ENCODE data around the gene NRAP.
"Not testable (repeated sequence)": the region's sequence is repeated elsewhere in the genome, so short reads cannot be mapped to it uniquely, and the experiment has no call there.

NRAP gene

DNA sequence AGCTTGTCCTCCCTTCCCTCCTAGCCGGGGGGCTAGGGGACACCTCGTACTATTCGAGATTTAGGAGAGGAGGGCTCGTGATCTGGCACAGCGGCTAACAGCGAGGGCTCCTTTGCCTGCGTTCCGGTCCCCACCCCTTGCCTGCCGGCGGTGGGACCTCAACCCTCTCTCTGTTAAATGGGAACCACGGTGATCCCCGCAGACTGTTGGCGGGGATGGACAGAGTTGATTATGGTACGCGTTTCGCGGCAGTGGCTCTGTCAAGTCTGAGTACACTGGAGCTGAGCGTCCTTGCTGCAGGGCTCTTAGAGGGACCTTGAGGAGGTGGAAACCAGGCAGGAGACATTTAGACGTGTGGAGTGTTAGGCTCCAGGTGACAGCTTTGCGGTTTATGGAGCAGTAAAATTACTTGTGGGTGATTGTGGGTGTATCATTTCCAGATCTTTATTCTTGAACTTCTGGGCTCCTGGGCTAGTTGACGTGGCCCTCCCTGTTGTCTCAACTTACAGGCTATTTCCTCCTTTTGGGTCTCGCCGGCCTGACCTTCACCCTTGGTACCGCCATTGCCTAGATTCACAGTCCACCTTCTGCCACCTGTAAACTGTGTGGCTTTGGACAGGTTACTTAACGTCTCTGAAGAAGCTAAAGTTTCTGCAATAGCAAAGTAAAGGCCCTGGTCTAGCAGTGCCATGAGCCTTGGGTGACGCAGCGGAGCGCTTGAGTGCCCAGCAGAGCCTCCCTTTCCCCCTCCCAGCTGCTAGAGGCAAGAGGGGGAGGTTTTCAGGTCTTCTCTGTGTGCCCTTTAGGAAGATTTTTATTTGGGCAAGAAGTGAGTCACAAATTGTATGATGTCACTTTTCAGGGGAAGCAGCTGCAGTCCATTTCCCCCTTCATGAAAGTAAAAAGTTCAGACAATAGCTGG lies 16.6 kb upstream of the NRAP start:
- peak; percentile 85 for DNase-seq

DNA sequence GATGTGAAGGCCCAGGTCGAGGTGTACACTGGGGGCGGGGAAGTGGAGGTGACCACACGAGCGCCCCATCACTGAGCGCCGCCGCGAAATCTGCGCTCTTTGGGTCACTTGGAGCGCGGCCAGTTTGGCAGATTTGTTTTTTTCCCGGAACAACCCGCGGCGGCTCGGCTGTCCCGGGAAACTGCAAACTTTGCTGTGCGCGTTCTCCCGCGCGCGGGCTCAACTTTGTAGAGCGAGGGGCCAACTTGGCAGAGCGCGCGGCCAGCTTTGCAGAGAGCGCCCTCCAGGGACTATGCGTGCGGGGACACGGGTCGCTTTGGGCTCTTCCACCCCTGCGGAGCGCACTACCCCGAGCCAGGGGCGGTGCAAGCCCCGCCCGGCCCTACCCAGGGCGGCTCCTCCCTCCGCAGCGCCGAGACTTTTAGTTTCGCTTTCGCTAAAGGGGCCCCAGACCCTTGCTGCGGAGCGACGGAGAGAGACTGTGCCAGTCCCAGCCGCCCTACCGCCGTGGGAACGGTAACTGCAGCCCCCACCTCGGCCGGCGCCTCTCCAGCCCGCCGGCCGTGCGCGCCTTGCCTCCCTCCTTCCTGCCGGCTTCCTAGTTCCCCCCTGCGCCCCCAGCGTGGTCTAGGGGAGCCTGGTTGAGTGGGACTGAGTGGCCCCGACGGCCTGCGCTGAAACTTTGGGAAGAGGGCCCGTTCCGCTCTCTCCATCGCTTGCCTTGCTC lies 15.8 kb upstream of the NRAP start, which contains the start of gene CASP7:
TSS of gene CASP7 (plus strand) at position 450 of the 727 bp plus-strand sequence. CDS start 17,582 bp downstream, outside the sequence.
- peak; percentile 65 for DNase-seq

DNA sequence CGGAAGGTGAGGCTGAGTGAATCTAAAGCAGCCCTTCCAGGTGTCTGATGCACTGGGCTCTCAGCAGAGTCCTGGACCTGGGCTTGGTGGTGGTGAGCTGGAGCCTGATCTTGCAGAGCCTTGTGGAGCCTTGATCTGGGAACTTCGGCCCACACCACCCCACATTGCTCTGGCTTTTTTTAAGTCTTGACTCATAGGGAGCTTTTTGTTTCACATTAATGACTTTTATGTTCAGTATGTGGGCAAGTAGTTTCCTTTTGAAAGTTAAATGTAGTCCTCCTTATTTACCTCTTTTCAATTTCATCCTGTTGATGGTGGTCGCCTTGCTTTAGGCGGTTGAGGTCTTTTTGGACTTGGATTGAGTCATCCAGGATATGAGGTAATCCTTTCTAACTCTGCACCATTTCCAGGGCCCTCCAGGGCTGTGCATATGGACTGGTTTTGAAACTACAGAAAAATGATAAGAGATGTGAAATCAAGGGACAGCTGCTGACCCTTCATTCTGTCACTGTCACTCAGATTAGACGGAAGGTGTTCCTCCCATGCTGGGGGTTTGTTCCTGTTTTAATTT lies 2.9 kb upstream of the NRAP start:
- DNase-seq: no peak

DNA sequence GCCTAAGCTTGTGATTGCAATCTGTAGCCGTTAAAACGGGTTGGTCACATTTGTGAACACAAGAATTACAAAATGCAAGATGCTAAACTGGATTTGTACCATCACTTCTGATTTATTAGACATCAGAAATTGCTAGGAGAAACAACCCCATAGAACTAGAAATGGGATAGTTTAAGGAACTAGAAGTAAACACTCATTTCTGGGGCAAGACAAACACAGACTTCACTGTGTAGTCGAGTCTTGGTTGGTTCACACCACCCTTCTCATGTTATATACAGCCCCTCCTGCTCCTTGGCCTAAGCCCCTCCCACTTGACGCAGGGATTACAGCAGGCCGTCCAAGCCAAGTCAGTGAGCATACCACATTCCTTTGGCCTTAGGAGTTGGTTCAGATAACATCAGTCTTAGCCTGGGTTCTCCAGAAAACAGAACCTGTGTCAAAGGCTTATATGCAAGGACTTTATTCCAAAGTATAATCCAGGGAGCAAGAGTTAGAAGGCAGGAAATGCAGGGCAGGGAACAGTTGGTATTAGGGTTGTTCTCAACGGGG lies 2.0 kb upstream of the NRAP start:
- no peak for DNase-seq

DNA sequence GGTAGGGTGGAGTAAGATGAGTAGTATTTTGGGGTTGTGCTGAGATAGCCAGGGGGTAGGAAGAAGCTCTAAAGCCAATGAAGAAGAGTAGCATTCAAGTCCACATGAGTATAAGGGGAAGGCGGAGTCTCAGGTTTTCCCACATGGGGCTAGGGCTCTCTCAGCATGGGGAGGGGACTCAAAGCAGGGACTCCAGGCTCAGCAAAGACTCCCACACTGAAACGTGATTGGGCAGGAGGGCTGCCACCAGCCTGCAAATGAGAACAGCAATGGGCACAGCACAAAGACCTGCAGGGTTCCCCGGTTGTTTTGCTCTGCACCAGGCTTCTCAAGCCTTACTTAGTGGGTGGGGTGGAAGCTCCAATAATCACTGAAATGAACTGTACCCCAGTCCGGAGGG lies 1.5 kb upstream of the NRAP start:
- no peak for DNase-seq

DNA sequence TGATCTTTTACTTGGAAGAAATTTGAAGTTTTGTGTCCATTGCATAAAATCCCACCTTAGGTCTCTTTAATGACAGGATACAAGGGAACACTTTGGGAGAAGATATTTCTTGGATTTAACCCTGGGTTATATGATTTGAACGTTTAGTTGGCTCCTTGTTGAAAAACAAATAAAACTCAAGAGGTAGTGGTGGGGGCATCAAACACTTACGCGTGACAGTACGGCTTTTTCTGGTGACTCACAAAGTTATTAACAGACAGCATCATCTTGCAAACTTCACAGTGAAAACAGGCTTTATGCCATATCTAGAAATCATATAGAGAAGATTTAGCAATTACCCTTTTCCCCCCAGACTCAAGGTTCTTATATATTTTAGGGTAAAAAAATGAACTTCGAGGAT lies 699 bp downstream of the NRAP start:
- no peak for DNase-seq

DNA sequence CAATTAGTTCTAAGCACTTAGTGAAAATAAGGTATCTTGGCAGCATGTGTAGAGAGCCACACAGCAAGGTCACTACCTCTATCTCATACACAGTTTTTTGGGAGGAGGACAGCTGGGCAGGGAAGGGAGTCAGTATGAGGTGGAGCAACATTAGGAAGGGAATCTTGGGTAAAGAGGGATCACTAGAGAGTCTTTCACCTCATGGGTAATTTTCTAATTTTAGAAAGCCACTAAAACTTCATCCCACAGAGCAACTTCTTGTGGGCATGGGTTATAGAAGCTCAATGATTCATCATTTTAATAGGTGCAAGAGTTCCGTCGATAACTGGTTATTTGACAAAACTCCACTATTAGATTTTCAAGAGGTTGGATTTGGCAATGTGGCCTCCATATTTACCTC lies 2.5 kb downstream of the NRAP start:
- no peak for DNase-seq

DNA sequence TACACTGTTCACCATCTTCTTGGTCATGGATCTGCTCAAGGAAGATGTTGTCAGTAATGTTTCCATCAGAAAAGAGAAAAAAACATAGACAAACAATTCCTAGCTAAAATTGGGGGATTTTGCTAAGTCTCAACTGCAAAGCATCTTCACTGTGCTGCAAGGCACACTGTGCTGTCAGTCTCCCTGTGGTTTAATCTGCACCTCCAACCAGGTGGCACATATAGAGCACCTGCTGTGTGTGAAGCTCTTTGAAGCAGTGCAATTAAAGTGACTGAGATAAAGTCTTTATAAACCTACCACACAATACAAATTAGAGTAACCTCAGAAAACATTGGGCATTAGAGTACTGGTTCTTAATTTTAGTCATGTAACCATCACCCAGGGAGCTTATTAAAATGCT lies 6.3 kb downstream of the NRAP start:
- no peak for DNase-seq

DNA sequence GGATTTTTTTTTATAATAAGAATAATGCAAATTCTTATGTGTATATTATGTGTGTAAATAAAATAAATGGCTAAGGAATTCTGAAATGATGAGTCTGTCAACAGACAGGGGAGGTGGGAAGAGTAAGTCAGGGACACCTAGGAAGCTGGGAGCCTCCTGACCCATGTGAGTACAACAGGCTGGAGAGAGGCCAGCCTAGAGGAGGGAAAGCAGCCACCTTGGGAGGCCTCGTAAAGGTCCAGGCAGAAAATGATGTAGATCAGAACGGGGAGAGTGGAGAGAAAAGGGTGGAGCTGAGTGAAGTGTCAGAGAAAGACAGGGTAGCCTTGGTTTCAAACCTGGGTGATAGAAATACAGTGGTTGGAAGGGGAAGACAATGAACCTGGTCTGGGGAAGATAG lies 6.9 kb downstream of the NRAP start:
- DNase-seq: no peak

DNA sequence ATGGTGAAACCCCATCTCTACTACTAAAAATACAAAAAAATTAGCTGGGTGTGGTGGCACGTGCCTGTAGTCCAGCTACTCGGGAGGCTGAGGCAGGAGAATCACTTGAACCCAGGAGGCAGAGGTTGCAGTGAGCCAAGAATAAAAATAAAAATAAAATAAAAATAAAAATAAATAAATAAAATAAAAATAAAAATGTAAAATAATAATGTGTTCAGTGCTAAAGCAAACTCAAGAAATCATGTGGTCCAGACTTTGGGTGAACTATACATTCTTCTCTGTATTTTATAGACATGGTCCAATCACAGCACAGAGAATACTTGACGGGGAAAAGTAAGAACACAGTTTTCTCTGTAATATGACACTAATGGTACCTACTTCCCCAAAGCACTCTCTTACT lies 11.4 kb downstream of the NRAP start:
- not testable (repeated sequence) for DNase-seq

DNA sequence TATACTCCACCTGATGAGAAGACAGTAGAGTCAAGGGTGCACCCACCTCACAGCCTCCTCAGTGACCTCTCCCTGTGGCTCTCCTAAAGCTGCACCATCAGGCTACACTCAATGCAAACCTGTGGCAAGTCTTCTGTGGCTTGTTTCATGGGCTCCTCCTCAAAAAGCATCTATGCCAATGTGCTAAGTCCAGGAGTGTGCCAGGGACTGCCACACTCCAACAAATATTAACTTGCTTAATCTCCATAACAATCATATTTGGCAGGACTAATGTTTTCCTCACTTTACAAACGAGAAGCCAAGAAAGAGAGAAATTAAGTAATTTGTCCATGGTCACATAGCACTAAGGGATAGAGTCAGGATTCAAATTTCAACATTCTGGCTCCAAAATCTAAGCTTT lies 11.9 kb downstream of the NRAP start:
- DNase-seq: no peak

DNA sequence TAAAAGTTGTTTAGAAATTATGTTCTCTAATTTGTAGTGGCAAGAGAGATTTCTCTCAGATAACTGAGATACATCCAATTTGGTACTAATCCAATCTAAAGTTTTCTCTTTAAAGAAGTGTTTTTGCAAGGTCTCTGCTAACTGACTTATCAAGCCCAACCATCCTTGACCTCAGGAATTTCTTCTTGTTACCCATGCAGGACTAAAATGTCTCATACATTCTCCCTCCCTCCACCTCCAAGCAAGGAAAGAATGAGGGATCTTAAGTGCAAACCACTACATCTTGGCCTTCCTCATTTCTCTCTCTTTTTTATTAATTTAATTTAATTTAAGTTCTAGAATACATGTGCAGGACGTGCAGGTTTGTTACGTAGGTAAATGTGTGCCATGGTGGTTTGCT lies 12.8 kb downstream of the NRAP start:
- peak; percentile 67 for DNase-seq

DNA sequence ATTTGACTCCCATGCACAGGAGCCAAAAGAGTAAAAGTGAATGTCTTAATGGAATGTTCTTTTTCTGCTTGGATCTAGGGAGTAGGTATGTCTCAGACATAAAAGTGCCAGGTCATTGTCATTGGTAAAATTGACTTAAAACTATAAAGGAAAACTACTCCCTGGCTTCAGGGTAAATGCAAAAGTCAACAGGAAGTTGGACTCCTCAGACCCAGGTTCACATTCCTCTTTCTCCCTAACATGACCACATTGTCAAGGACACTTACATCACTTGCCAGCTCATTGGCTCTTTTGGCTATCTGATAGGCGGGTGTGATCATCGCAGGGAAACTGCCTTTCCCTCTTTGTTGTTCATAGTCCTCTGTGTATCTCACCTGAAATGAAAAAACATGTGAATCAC lies 13.7 kb downstream of the NRAP start:
- DNase-seq: no peak

DNA sequence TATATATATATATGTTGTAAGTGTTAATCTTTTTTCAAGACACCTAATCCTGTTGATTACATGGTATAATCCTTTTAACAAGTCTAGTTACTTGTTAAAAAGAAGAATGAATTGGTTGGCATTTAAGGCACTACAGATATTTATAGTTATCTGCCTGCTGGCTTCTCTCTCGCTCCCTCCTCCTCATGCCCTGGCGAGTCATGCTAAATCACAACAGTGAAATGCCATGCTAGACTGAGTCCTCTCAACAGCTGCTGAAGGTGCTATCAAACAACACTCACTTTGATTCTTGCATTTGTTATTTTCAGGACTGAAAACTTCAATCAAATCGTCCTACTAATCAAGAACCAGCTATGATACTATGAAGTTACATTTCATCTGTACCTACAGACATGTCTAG lies 15.4 kb downstream of the NRAP start:
- DNase-seq: peak; percentile 58

DNA sequence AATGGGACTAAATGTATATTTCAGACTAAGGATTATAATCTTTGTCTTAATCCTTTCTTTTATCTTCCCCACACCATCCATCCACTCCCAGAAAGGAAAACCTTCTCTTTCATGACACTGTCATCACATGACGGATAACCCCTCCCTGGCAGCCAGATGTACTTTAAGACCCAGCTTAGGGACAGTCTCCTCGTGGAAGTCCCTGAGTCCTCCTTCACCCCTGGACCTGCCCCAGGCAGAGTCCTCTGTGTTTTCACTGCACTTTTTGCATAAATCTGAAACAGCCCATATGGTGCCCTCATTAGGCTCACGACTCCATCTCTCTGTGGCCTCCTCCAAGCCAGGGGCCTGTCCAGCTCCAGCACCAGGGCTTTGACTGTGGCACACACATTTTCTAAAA lies 16.0 kb downstream of the NRAP start:
- no peak for DNase-seq

DNA sequence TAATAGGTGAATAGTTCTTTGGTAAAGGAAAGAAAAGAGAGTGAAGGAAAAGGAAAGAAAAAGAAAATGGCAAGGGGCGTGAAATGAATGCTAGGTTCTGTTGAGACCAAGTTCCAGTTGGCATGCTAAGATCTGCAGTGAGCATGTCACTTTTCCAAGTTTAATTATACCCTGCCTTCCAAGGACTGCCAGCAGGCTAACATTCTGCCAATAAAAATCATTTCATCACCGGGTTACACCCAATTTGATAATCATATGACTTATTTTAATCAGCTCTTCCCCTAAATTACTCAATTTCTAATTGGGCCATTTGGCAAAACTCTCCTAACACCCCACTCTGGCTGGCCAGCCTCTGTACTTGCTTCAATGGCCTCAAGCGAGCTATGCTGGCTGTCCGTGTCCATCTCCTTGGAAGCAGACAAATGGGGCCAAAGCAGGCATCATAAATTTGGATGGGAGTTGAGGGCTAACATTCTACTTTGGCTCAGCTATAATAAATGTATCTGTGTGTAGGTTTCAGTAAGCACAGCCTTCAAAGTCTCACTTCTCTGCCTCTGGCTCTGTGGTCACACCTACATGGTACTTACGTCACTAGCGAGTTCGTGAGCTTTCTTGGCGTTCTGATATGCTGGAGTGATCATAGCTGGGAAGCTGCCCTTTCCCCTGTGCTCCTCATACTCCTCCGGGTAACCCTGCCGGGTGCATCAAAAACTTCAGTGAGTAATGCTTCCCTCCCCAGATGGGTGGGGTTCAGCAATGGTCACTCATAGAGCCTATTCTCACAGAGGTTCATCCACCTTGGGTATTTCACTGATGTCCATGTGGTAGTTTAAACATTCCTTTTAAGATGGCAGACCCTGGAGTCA lies 17.3 kb downstream of the NRAP start:
- DNase-seq: peak; percentile 30

DNA sequence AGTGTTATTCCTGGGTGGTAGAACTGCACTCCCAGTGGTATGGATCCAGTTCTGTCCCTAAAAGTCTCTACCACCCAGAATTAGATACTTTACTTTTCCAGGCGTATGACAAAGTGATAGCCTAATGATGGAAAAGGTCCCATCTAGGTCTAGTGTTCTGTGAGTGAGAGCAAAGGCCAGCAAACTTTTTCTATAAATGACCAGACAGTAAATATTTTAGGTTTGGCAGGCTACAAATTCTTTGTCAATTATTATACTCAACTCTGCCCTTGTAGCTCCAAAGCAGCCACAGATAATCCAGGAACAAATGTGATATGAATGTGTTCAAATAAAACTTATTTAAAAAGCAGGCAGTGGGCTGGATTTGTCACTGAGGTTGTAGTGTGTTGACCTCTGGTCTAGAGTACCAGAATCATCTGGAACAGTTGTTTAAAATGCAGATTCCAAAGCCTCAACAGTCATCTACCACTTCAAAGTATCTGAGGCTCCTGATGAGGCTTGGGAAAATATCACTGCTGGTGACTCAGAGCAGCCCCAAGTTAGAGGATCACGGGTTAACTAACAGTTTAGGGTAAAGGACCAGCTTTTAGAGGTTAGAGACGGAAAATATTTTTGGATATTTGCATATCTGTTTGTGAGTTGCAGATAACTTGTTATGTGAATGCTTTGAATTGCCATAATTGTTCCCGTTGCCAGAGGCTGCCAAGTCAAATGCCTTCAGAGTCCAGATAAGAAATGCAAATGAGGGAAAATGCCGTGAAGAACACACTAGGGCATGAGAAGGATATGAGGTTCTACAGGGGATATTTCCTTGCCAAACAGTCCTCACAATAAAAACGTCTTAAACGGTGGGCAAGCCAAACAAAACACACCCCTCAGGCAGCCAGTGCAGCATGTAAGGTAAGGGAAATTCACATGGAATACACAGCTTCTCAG lies 19.4 kb downstream of the NRAP start:
- no peak for DNase-seq

DNA sequence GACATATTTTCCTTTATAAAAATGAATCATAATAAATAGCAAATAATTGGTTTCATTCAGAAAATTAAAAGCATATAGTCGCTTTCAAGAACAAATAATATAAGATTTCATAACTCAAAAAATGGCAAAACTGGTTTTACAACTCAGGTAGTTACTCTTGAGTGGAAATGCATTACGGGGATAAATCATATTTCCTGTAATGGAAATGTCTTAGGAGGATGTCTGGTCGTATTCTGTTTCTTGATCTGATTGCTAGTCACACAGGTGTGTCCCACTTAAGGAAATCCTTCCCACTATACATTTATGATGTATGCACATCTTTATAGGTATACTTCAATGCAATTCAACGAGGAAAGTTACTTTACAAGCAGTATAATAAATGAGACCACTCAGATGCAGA lies 20.7 kb downstream of the NRAP start:
- no peak for DNase-seq

DNA sequence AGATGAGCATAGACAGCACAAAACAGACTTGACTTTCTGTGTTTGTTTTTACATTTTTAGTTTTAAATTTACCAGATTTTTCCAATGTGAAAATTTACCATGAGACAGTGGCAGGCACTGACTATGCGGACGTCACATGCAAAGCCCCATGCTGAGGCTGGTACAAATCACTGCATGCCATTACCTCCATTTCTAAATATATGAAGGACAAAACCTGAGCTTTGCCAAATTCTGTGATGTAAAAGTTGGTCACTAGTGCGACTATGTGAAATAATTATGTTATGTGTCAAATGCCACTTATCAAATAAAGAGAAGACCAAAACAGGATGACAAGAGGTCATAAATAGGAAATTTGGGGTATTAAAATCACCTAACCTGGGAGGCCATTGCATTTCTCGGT lies 22.1 kb downstream of the NRAP start:
- no peak for DNase-seq

DNA sequence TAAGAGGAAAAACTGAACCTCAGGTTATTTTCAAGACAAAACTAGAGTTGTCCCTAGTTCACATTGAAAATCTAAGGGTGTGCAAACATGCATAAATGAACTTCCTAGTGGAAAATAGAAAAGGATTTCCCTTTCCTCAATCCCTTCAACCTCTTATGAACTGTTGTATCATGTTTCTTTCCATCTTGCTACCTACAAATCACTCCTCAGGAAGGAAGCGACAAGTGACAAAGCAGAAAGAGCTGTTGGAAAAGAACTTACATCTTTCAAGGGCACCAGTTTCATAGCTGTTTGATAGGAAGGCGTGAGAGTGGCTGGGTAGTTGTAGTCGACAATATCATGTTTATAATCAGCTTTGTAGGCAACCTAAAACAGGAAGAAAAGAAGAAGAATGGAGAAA lies 23.9 kb downstream of the NRAP start:
- DNase-seq: no peak

DNA sequence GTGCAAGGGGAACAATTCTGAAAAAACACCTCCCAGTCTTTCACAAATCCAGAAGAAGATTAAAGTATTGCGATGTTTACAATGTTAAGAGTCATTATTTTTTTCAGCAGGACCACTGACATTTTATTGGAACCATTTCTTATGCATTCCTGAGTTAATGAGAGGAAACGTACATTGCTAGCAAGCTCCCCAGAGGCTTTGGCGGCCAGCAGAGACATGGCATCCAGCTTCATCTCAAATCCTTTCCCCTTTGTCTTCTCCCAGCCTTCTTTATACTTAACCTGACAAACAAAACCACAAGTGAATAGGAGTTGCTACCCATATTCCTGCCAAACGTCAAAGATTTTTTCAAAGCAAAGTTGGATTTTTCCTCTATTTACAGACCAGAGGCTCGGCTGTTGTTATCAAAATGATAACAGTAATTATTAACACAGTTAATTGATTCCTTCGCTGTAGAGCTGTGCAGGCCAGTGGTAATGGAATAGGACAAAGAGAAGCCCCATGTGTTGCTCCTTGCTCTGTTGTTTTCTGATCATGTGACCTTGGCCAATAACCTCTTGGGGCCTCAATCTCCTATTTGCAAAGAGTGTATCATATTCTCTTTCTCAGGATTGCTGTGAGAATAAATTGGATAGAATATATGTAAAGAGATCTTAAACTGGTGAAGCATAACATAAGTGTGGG lies 32.0 kb downstream of the NRAP start:
- DNase-seq: no peak

Measured in kidney glomerular epithelial cell (primary cell).